Stomach smooth muscle (tissue), 2 donors: ENCODE measurements around the gene TMEM43.
"Not testable (repeated sequence)": the region's sequence is repeated elsewhere in the genome, so short reads cannot be mapped to it uniquely, and the experiment has no call there.

Experiments
- H3K27ac ChIP-seq: one replicate; pipeline ENCODE4 v1.7.0; 2013; ENCODE audit warnings: mild to moderate bottlenecking, low read length, inconsistent platforms
- H3K27me3 ChIP-seq, 2 donors: one replicate each; pipeline ENCODE4 v1.7.0; 2013; ENCODE audit warnings: low read length in 2 of 2; ENCODE audit not compliant: insufficient read depth in 2 of 2, control insufficient read depth in 1 of 2
- H3K36me3 ChIP-seq, 2 donors: one replicate each; pipeline ENCODE4 v1.7.0; 2013; ENCODE audit warnings: low read length in 2 of 2; ENCODE audit not compliant: control insufficient read depth in 2 of 2, insufficient read depth in 2 of 2
- H3K4me1 ChIP-seq: one replicate; pipeline ENCODE4 v1.7.0; 2013; ENCODE audit warnings: low read length; ENCODE audit not compliant: control insufficient read depth, insufficient read depth
- H3K4me3 ChIP-seq, 2 donors: one replicate each; pipeline ENCODE4 v1.7.0; 2013; ENCODE audit warnings: low read length in 2 of 2
- H3K9ac ChIP-seq, 2 donors: one replicate each; pipeline ENCODE4 v1.7.0; 2013; ENCODE audit warnings: low read length in 2 of 2, mild to moderate bottlenecking in 1 of 2
- H3K9me3 ChIP-seq, 2 donors: one replicate each; pipeline ENCODE4 v1.7.0; 2013; ENCODE audit warnings: low read length in 2 of 2; ENCODE audit not compliant: control insufficient read depth in 2 of 2
- donor health status: healthy.
- donor health status: Pancreatic carcinoma.

The TMEM43 gene, protein sequence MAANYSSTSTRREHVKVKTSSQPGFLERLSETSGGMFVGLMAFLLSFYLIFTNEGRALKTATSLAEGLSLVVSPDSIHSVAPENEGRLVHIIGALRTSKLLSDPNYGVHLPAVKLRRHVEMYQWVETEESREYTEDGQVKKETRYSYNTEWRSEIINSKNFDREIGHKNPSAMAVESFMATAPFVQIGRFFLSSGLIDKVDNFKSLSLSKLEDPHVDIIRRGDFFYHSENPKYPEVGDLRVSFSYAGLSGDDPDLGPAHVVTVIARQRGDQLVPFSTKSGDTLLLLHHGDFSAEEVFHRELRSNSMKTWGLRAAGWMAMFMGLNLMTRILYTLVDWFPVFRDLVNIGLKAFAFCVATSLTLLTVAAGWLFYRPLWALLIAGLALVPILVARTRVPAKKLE

DNA sequence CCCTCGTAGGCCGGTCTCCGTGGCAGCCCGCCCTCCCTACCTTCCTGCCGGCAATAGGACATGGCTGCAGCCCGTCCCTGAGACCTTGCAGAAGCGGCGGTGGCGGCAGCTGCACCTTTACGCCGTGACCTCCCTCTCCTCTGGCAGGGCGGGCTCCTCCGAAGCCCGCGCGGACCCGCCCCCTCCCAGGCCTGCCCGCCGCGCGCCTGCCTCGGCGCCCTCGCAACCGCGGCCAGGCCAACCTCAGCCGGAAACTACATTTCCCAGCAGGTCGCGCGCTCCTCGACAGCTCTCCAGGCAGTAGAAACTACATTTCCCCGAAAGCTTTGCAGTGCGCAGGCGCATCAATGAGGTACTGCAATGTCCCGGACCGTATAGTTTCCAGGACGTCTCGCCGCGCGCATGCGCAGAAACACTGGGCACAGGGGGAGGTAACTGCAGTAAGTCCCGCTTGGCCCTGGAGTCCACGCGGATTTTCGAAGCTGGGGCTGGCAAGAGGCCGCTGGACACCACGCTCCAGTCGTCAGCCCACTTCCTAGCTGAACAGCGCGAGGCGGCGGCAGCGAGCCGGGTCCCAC, at the start of gene TMEM43, which contains the start of gene CHCHD4:
Gene TMEM43 (plus strand): TSS at position 438 of the 578 bp plus-strand sequence. CDS start 142 bp downstream, outside the sequence.
Gene CHCHD4 (minus strand): TSS at position 256 of the 578 bp plus-strand sequence. CDS start 194 bp downstream, at position 62.
- peak within 1 kb of the TSS; percentile 89 to 96 for H3K9ac ChIP-seq
- peaks cover 35% of the 10 kb centered on the region for H3K4me1 ChIP-seq
- no peaks in the 10 kb centered on the region for H3K9me3 ChIP-seq
- H3K4me3 ChIP-seq = peak within 1 kb of the TSS; percentile 74 to 98
- no peaks in the 10 kb centered on the region for H3K27me3 ChIP-seq
- H3K27ac ChIP-seq = peak within 1 kb of the TSS; percentile 92
- H3K36me3 ChIP-seq = peaks cover 11 to 32% of the 10 kb centered on the region in 2 donors

DNA sequence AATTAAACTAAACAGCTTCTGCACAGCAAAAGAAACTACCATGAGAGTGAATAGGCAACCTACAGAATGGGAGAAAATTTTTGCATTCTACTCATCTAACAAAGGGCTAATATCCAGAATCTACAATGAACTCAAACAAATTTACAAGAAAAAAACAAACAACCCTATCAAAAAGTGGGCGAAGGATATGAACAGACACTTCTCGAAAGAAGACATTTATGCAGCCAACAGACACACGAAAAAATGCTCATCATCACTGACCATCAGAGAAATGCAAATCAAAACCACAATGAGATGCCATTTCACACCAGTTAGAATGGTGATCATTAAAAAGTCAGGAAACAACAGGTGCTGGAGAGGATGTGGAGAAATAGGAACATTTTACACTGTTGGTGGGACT, 49.6 kb upstream of the TMEM43 start:
- not testable (repeated sequence) for H3K36me3 ChIP-seq, H3K4me1 ChIP-seq, H3K9ac ChIP-seq, H3K27ac ChIP-seq, H3K4me3 ChIP-seq, H3K27me3 ChIP-seq, H3K9me3 ChIP-seq

- no peak overlapping the region for H3K27ac ChIP-seq
- H3K4me1 ChIP-seq = no peaks in the 10 kb centered on the region
- H3K27me3 ChIP-seq = no peaks in the 10 kb centered on the region
- no peak overlapping the region for H3K4me3 ChIP-seq
- no peaks in the 10 kb centered on the region for H3K9me3 ChIP-seq
- no peaks in the 10 kb centered on the region for H3K36me3 ChIP-seq
- H3K9ac ChIP-seq = no peak overlapping the region
Observed at GRCh38 chr3:14077310-14077709, 47.5 kb upstream of the TMEM43 start.

- Histone ChIP-seq H3K9me3 (no peaks in the 10 kb centered on the region), H3K27me3 (no peaks in the 10 kb centered on the region), H3K9ac (no peak overlapping the region), H3K27ac (no peak overlapping the region), H3K36me3 (no peaks in the 10 kb centered on the region), H3K4me3 (no peak overlapping the region), H3K4me1 (no peaks in the 10 kb centered on the region)
Observed at GRCh38 chr3:14082108-14082657, 42.7 kb upstream of the TMEM43 start.

DNA sequence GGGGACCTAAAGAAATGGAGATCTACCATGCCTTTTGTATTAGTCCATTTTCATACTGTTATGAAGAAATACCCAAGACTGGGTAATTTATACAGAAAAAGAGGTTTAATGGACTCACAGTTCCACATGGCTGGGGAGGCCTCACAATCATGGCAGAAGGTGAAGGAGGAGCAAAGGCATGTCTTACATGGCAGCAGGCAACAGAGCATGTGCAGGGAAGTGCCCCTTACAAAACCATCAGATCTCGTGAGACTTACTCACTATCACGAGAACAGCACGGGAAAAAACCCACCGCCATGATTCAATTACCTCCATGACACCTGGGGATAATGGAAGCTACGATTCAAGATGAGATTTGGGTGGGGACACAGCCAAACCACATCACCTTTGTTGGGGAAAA, 37.4 kb upstream of the TMEM43 start:
- not testable (repeated sequence) for H3K9ac ChIP-seq, H3K4me1 ChIP-seq, H3K4me3 ChIP-seq

DNA sequence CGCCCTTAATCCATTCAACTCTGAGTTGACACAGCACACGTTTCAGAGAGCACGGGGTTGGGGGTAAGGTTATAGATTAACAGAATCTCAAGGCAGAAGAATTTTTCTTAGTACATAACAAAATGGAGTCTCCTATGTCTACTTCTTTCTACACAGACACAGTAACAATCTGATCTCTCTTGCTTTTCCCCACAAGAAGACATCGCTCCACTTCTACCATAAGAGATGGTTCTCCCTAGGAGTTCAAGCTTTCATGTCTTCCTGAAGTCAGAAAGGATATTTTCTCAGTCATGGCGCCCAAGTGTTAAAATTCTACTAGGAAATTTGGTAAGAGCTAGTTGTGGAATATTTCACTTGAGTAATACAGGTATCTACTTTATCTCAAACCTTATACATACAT, 32.9 kb upstream of the TMEM43 start:
- not testable (repeated sequence) for H3K9ac ChIP-seq, H3K27ac ChIP-seq, H3K4me1 ChIP-seq, H3K36me3 ChIP-seq, H3K9me3 ChIP-seq, H3K4me3 ChIP-seq, H3K27me3 ChIP-seq

More for the DNA sequence above, 37.4 kb upstream of the TMEM43 start:
- not testable (repeated sequence) for H3K36me3 ChIP-seq, H3K27me3 ChIP-seq, H3K9me3 ChIP-seq, H3K27ac ChIP-seq

- no peak overlapping the region for H3K27ac ChIP-seq
- H3K27me3 ChIP-seq = peaks cover 0 to 3% of the 10 kb centered on the region in 2 donors
- no peaks in the 10 kb centered on the region for H3K4me1 ChIP-seq
- no peak overlapping the region for H3K9ac ChIP-seq
- peaks cover 0 to 4% of the 10 kb centered on the region in 2 donors for H3K9me3 ChIP-seq
- no peaks in the 10 kb centered on the region for H3K36me3 ChIP-seq
- H3K4me3 ChIP-seq = no peak overlapping the region
Observed at GRCh38 chr3:14092464-14092863, 32.4 kb upstream of the TMEM43 start.

DNA sequence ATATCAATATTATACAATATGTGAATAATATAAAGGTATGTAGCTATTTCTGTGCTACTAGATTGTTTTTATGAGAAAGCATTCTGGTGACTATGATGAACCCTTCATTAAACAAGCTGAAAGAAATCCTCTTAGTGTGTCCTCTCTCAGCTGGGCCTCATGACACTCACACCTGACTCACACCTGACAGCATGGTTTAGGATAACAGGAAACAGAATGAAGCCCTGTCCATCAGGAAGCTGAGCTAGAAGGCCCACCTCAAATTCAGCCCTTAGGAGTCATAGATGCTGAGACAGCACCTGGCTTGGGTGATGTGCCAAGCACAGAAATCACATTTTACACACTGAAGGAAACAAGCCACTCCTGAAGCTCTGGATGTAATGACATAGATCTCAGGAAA, 31.0 kb upstream of the TMEM43 start:
- Histone ChIP-seq H3K9ac (no peak overlapping the region), H3K4me3 (no peak overlapping the region), H3K9me3 (no peaks in the 10 kb centered on the region), H3K36me3 (no peaks in the 10 kb centered on the region), H3K27ac (no peak overlapping the region), H3K4me1 (no peaks in the 10 kb centered on the region), H3K27me3 (peaks cover 0 to 3% of the 10 kb centered on the region in 2 donors)

DNA sequence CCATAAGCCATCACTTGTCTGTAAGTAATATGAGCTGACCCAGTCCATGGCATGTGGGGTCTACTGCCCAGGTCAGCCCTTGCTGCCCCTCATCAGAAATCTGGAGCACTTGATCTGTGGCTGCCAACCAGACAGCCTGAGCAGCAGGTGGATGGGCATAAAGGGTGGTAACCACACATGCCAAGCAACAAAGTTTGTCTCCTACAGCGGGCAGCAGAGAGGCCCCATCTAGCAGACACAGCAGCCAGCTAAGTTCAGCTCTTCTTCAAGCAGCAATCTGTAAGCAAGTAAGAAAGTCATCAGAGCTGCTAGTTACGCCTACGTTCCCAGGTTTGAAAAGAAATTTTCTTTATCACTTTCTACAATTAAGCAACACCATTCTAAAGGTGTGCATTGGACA, 28.1 kb upstream of the TMEM43 start:
- H3K36me3 ChIP-seq = no peaks in the 10 kb centered on the region
- H3K9ac ChIP-seq = no peak overlapping the region
- no peak overlapping the region for H3K27ac ChIP-seq
- H3K27me3 ChIP-seq = peaks cover 0 to 3% of the 10 kb centered on the region in 2 donors
- no peaks in the 10 kb centered on the region for H3K9me3 ChIP-seq
- no peak overlapping the region for H3K4me3 ChIP-seq
- no peaks in the 10 kb centered on the region for H3K4me1 ChIP-seq

DNA sequence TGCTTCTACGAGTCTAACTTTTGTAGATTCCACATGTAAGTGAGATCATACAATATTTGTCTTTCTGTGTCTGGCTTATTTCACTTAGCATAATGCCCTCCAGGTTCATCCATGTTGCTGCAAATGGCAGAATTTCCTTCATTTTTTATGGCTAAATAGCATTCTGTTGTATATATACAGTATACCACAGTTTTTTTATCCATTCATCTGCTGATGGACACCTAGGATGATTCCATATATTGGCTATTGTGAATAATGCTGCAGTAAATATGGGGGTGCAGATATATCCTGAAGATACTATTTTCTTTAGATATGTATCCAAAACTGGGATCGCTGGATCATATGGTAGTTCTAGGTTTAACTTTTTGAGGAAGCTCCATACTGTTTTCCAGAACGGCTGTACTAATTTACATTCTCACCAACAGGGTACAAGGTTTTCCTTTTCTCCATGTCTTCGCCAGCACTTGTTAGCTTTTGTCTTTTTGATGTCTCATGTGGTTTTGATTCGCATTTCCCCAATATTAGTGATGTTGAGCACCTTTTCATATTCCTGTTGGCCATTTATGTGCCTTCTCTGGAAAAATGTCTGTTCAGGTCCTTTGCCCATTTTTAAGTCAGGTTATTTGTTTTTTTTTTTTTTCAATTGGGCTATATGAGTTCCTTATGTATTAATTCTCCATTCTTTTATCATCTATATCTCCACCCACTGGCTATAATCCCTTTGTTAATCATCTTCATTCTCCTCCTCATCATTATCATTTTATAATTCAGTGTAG, 27.0 kb upstream of the TMEM43 start:
- H3K9ac ChIP-seq = no peak overlapping the region
- peaks cover 0 to 3% of the 10 kb centered on the region in 2 donors for H3K27me3 ChIP-seq
- no peaks in the 10 kb centered on the region for H3K36me3 ChIP-seq
- no peak overlapping the region for H3K27ac ChIP-seq
- H3K4me1 ChIP-seq = no peaks in the 10 kb centered on the region
- H3K4me3 ChIP-seq = no peak overlapping the region
- H3K9me3 ChIP-seq = no peaks in the 10 kb centered on the region
